Measurements from ENCODE around the gene ACKR1.

The ACKR1 gene

GRCh38 chr1:159199901-159200300 lies 4.8 kb upstream of the ACKR1 start:
- Mint-ChIP-seq H3K4me1 (ENCODE audit: low read depth in 2 of 2) (no peaks in the 10 kb centered on the region), H3K9me3 (no peaks in the 10 kb centered on the region), H3K27me3 (peaks cover 75 to 83% of the 10 kb centered on the region in 2 donors), H3K36me3 (ENCODE audit: insufficient read depth) (no peaks in the 10 kb centered on the region), H3K4me3 (no peak overlapping the region), H3K27ac (no peak overlapping the region)
- DNase-seq (no peak), ATAC-seq (replicated peaks) (no peak)

DNA sequence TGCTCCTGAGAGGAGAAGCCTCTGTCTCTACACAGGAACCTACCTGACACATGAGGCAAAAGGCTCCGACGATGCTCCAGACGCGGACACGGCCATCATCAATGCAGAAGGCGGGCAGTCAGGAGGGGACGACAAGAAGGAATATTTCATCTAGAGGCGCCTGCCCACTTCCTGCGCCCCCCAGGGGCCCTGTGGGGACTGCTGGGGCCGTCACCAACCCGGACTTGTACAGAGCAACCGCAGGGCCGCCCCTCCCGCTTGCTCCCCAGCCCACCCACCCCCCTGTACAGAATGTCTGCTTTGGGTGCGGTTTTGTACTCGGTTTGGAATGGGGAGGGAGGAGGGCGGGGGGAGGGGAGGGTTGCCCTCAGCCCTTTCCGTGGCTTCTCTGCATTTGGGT lies 3.9 kb upstream of the ACKR1 start:
- Mint-ChIP-seq H3K36me3 (ENCODE audit: insufficient read depth) (no peaks in the 10 kb centered on the region), H3K4me3 (no peak overlapping the region), H3K4me1 (ENCODE audit: low read depth in 2 of 2) (no peaks in the 10 kb centered on the region), H3K9me3 (no peaks in the 10 kb centered on the region), H3K27me3 (peaks cover 84 to 92% of the 10 kb centered on the region in 2 donors), H3K27ac (no peak overlapping the region)
- no peak for ATAC-seq (replicated peaks)
- DNase-seq = no peak

- DNase-seq = no peak
- H3K4me1 Mint-ChIP-seq (ENCODE audit: low read depth in 2 of 2) = no peaks in the 10 kb centered on the region
- no peaks in the 10 kb centered on the region for H3K9me3 Mint-ChIP-seq
- no peaks in the 10 kb centered on the region for H3K36me3 Mint-ChIP-seq (ENCODE audit: insufficient read depth)
- H3K27ac Mint-ChIP-seq = no peak overlapping the region
- ATAC-seq (replicated peaks) = no peak
- H3K27me3 Mint-ChIP-seq = peaks cover 86 to 93% of the 10 kb centered on the region in 2 donors
- H3K4me3 Mint-ChIP-seq = no peak overlapping the region
Measured at GRCh38 chr1:159201642-159202041, 3.0 kb upstream of the ACKR1 start.

- H3K4me1 Mint-ChIP-seq (ENCODE audit: low read depth in 2 of 2) = no peaks in the 10 kb centered on the region
- H3K9me3 Mint-ChIP-seq = no peaks in the 10 kb centered on the region
- DNase-seq = no peak
- no peak overlapping the region for H3K4me3 Mint-ChIP-seq
- ATAC-seq (replicated peaks) = no peak
- H3K36me3 Mint-ChIP-seq (ENCODE audit: insufficient read depth) = no peaks in the 10 kb centered on the region
- H3K27me3 Mint-ChIP-seq = peaks cover 90 to 96% of the 10 kb centered on the region in 2 donors
- H3K27ac Mint-ChIP-seq = no peak overlapping the region
Measured at GRCh38 chr1:159203610-159204009, 1.1 kb upstream of the ACKR1 start.

GRCh38 chr1:159205225-159205624 lies 550 bp downstream of the ACKR1 start:
- Mint-ChIP-seq H3K9me3 (no peaks in the 10 kb centered on the region), H3K27me3 (peaks cover 87 to 100% of the 10 kb centered on the region in 2 donors), H3K36me3 (ENCODE audit: insufficient read depth) (no peaks in the 10 kb centered on the region), H3K27ac (no peak overlapping the region), H3K4me3 (no peak overlapping the region), H3K4me1 (ENCODE audit: low read depth in 2 of 2) (no peaks in the 10 kb centered on the region)
- ATAC-seq (replicated peaks) = no peak
- DNase-seq = no peak

GRCh38 chr1:159206110-159206509 lies 1.4 kb downstream of the ACKR1 start:
- no peak for ATAC-seq (replicated peaks)

DNA sequence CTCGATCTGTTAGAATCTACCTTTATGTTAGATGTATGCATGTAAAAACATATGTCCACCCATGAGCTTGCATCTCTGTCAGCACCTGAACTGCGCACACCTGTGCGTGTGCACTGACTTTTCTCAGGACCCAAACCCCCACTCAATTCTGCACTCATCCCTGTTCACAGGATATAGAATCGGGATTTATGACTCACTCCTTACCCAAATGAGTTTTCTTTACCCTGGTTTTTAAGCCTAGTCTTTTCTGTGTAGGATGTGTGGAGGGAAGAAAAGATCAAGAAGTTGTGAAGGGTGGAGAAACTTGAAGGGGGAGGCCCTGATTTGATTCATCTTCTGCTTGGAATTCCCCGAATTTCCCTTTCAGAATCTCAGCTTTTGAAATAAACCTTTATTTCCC lies 2.4 kb downstream of the ACKR1 start:
- ATAC-seq (replicated peaks) = no peak
- no peaks in the 10 kb centered on the region for H3K36me3 Mint-ChIP-seq (ENCODE audit: insufficient read depth)
- no peak for DNase-seq
- H3K4me3 Mint-ChIP-seq = no peak overlapping the region
- peaks cover 89 to 99% of the 10 kb centered on the region in 2 donors for H3K27me3 Mint-ChIP-seq
- no peak overlapping the region for H3K27ac Mint-ChIP-seq
- no peaks in the 10 kb centered on the region for H3K9me3 Mint-ChIP-seq
- no peaks in the 10 kb centered on the region for H3K4me1 Mint-ChIP-seq (ENCODE audit: low read depth in 2 of 2)

More at GRCh38 chr1:159206110-159206509, 1.4 kb downstream of the ACKR1 start:
- Mint-ChIP-seq H3K4me1 (ENCODE audit: low read depth in 2 of 2) (no peaks in the 10 kb centered on the region), H3K36me3 (ENCODE audit: insufficient read depth) (no peaks in the 10 kb centered on the region), H3K4me3 (no peak overlapping the region), H3K27me3 (peaks cover 89 to 99% of the 10 kb centered on the region in 2 donors), H3K27ac (no peak overlapping the region), H3K9me3 (no peaks in the 10 kb centered on the region)
- DNase-seq = no peak

DNA sequence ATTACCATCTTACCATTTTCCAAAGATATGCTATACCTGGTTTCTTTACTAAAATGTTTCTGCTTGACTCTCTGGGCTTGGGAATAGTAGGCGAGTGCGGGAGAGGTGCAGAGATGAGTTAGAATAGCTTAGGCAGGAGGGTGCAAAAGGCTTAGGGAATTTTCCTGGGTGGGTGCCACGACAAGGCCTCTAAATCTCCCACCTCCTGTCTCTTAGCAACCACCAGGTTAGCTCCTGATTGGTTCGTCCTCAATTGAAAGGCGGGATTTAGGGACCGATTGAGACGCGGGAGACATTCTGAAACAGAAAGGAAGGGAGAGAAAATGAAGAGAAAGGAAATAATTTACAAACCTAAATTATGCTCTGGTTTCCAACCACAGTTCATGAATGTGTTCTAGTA lies 3.1 kb downstream of the ACKR1 start:
- ATAC-seq (replicated peaks) = no peak
- Mint-ChIP-seq H3K36me3 (ENCODE audit: insufficient read depth) (no peaks in the 10 kb centered on the region), H3K27ac (no peak overlapping the region), H3K4me1 (ENCODE audit: low read depth in 2 of 2) (no peaks in the 10 kb centered on the region), H3K9me3 (no peaks in the 10 kb centered on the region), H3K27me3 (peaks cover 88 to 99% of the 10 kb centered on the region in 2 donors), H3K4me3 (no peak overlapping the region)
- DNase-seq = no peak

DNA sequence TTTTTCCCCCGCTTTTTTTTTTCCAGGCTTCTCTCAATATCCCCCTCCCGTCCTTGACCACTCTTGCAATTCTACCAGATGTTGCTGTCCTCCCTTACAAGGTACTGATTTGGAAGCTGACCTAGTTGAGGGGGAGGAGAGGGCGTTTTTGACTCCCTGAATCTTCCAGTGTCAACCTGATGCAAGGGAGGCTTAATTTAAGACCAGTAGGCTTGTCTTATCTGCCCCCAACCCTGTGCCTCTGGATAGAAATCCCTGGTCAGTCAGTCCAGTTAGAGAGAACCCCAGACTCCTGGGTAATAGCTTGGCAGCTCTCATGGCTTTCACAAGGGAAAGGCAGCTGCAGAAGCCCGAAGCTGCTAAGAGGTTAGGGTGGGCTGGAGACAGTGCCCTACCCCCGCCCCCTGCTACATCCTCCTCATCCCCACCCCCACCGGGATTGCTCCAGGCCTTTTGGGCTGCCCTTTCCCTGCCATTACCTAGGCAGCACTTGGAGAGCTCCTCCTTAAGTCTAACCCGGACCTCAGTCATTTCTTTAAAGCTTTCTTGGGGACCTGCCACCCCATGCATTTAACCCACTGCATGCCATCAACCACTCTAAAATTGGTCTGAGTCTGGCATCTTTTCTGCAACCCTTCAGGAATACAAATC lies 3.6 kb downstream of the ACKR1 start:
- H3K4me3 Mint-ChIP-seq = no peak overlapping the region
- no peaks in the 10 kb centered on the region for H3K36me3 Mint-ChIP-seq (ENCODE audit: insufficient read depth)
- no peaks in the 10 kb centered on the region for H3K4me1 Mint-ChIP-seq (ENCODE audit: low read depth in 2 of 2)
- DNase-seq = no peak
- H3K27ac Mint-ChIP-seq = no peak overlapping the region
- H3K27me3 Mint-ChIP-seq = peaks cover 87 to 99% of the 10 kb centered on the region in 2 donors
- H3K9me3 Mint-ChIP-seq = no peaks in the 10 kb centered on the region
- no peak for ATAC-seq (replicated peaks)

DNA sequence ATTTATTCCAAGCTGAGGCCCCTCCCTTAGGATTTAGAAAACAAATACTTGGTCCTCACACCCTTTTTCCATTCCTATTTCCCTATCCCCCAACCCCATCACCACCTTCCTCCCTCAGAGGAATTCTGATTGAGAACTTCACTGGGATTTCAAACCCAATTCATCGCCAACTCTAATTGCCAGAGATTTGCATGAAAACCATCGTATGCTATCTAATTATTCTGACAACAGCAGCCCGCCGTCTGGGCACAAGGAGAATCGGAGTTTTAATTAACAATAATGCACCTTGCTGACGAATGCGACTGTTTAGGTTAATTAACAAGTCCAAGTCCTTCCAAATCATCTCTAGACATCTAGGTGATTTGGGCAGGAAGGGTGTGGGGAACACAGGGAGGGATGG lies 4.4 kb downstream of the ACKR1 start:
- Mint-ChIP-seq H3K9me3 (no peaks in the 10 kb centered on the region), H3K4me3 (no peak overlapping the region), H3K27me3 (peaks cover 91 to 95% of the 10 kb centered on the region in 2 donors), H3K27ac (no peak overlapping the region), H3K4me1 (ENCODE audit: low read depth in 2 of 2) (no peaks in the 10 kb centered on the region), H3K36me3 (ENCODE audit: insufficient read depth) (no peaks in the 10 kb centered on the region)
- ATAC-seq (replicated peaks) (no peak), DNase-seq (no peak)

DNA sequence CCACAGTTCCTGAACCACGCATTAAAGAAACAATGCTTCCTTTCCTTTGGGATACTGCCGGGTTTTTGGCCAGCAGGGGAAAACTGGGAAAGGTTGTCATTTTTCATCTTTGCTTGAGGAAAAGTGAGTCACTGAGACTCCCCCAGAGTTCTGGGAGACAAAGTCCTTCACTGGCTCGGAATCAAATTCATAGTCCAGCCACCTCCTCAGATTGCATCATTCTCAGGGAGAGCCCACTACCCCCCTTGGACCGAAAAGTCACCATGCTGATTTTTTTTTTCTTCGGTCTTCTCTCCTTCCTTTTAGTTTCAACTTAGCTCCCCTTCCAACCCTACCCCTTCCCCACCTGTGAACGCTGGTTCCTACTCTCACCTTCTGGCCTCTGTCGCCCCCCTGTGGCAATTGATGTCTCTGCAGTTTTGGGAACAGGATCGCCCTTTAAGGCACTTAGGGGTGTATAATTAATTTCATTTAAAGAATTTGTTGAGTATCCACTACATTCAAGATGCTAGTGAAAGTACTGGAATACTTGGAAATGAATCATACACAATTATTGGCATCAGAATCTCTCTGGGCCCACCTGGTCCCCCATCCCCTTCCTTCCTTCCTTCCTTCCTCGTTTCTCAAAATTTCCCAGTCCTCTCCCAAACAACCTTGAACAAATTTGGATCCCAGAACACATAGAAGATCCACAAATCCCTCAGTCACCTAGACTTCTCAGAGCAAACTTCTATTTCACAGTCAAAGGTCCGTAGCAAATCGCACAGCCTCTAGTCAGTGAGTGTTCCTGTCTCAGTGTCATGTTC lies 6.9 kb downstream of the ACKR1 start:
- DNase-seq (peak; percentile 33 to 45 (median 33)), ATAC-seq (replicated peaks) (no peak)
- H3K4me1 Mint-ChIP-seq (ENCODE audit: low read depth in 2 of 2) = no peaks in the 10 kb centered on the region
- no peak overlapping the region for H3K4me3 Mint-ChIP-seq
- H3K27ac Mint-ChIP-seq = no peak overlapping the region
- peaks cover 88 to 93% of the 10 kb centered on the region in 2 donors for H3K27me3 Mint-ChIP-seq
- H3K36me3 Mint-ChIP-seq (ENCODE audit: insufficient read depth) = no peaks in the 10 kb centered on the region
- H3K9me3 Mint-ChIP-seq = no peaks in the 10 kb centered on the region

DNA sequence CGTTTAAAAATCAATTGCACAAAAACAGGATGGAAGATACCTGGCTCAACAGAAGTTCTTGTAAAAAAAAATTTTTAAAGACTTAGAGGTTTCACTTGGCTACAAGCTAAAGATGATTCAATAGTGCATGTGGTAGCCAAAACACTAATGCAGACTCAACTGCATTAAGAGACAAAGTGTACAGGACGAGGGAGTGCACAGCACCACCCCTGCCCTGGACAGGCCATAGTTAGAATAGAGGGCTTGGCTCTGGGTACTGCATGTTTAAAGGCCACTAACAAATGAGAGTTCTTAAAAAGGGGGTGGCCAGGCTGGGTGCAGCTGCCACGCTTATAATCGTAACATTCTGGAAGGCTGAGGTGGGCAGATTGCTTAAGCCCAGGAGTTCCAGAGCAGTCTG lies 7.9 kb downstream of the ACKR1 start:
- DNase-seq (no peak), ATAC-seq (replicated peaks) (no peak)
- Mint-ChIP-seq H3K4me1 (ENCODE audit: low read depth in 2 of 2) (no peaks in the 10 kb centered on the region), H3K27me3 (peaks cover 88 to 93% of the 10 kb centered on the region in 2 donors), H3K4me3 (no peak overlapping the region), H3K9me3 (no peaks in the 10 kb centered on the region), H3K27ac (no peak overlapping the region), H3K36me3 (ENCODE audit: insufficient read depth) (no peaks in the 10 kb centered on the region)

DNA sequence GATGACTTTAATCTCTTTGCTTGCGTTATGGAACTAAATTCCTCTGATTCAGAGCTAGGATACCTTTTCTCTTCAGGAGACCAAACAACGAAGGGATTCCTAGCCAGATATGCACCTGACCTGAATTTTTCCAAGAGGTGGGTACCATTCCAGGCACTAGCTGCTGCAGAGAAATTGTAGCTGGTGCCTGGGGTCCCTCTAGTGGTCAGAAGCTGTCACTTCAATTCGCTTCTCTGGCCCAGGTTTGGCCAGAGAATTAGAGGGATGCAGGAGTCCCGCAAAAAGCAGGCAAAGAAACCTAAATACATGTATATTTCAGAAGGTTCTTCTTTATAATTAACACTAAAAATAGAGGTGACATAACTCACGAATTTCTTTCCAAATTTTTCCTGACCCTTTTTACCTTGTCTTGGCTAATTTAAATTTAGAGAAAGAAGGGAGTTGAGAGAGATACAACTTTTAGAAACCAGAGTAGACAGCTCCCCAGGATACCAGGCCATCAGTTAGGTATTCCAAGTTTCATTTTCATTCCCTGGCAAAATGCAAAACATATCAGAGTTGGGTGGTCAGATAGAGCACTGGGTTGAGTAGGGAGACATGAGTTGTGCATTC lies 9.6 kb downstream of the ACKR1 start:
- no peak overlapping the region for H3K4me3 Mint-ChIP-seq
- peaks cover 2% of the 10 kb centered on the region for H3K36me3 Mint-ChIP-seq (ENCODE audit: insufficient read depth)
- no peak overlapping the region for H3K27ac Mint-ChIP-seq
- ATAC-seq (replicated peaks) (no peak), DNase-seq (peak; percentile 6 to 25 (median 14))
- peaks cover 80 to 93% of the 10 kb centered on the region in 2 donors for H3K27me3 Mint-ChIP-seq
- no peaks in the 10 kb centered on the region for H3K4me1 Mint-ChIP-seq (ENCODE audit: low read depth in 2 of 2)
- no peaks in the 10 kb centered on the region for H3K9me3 Mint-ChIP-seq
